Putamen (tissue), 1 donor: Measurements from ENCODE around the gene OSMR.
"Not testable (repeated sequence)": the region's sequence is repeated elsewhere in the genome, so short reads cannot be mapped to it uniquely, and the experiment has no call there.

Experiments used
- DNase-seq: peaks from one replicate; pipeline ENCODE4 v3.0.0-alpha.2; 2016; ENCODE audit warnings: low spot score

The OSMR gene

GRCh38 chr5:38831117-38831516 is 14.7 kb upstream of the OSMR start:
- DNase-seq: no peak

GRCh38 chr5:38831909-38832308 is 13.9 kb upstream of the OSMR start:
- no peak for DNase-seq

GRCh38 chr5:38832810-38833209 is 13.0 kb upstream of the OSMR start:
- DNase-seq: no peak

- no peak for DNase-seq
Observed at GRCh38 chr5:38835887-38836286, 9.9 kb upstream of the OSMR start.

GRCh38 chr5:38837416-38837815 is 8.4 kb upstream of the OSMR start:
- DNase-seq: no peak

GRCh38 chr5:38837932-38838331 is 7.9 kb upstream of the OSMR start:
- DNase-seq: no peak

- no peak for DNase-seq
Observed at GRCh38 chr5:38843665-38844064, 2.1 kb upstream of the OSMR start.

GRCh38 chr5:38846379-38847011 is 683 bp downstream of the OSMR start:
- no peak for DNase-seq

- no peak for DNase-seq
Observed at GRCh38 chr5:38847559-38848347, 1.9 kb downstream of the OSMR start.

GRCh38 chr5:38848637-38849036 is 2.8 kb downstream of the OSMR start:
- no peak for DNase-seq

GRCh38 chr5:38851640-38852039 is 5.8 kb downstream of the OSMR start:
- not testable (repeated sequence) for DNase-seq

GRCh38 chr5:38853753-38854470 is 8.1 kb downstream of the OSMR start:
- DNase-seq: no peak

- no peak for DNase-seq
Observed at GRCh38 chr5:38854907-38855306, 9.1 kb downstream of the OSMR start.

- no peak for DNase-seq
Observed at GRCh38 chr5:38856660-38857059, 10.8 kb downstream of the OSMR start.

GRCh38 chr5:38858839-38859238 is 13.0 kb downstream of the OSMR start:
- DNase-seq: no peak

- not testable (repeated sequence) for DNase-seq
Observed at GRCh38 chr5:38861986-38862770, 16.4 kb downstream of the OSMR start.

- no peak for DNase-seq
Observed at GRCh38 chr5:38866362-38867031, 20.7 kb downstream of the OSMR start.

GRCh38 chr5:38867032-38867398 is 21.2 kb downstream of the OSMR start:
- no peak for DNase-seq

GRCh38 chr5:38867416-38867815 is 21.6 kb downstream of the OSMR start:
- DNase-seq: no peak

- no peak for DNase-seq
Observed at GRCh38 chr5:38870595-38870994, 24.8 kb downstream of the OSMR start.

GRCh38 chr5:38871058-38871605 is 25.3 kb downstream of the OSMR start:
- DNase-seq: no peak
